SK-N-SH (cell line): ENCODE measurements around the gene SV2C. TPM values are rescaled to one million over a fixed set of nuclear protein-coding genes. Genes with fewer than 3 reads are reported as not detected.

Experiments
- CTCF ChIA-PET: fragments of 300-600, 350-600 bp; formaldehyde crosslinking; extraction: SDS; loops from one replicate; lab custom pipeline; 2021; lab: Yijun Ruan, JAX
- POLR2A ChIA-PET: fragments of 350-600 bp; sonication (Branson Sonifier 250); formaldehyde crosslinking; extraction: SDS; loops from one replicate; lab custom pipeline; 2020; ENCODE audit warnings: antibody characterized with exemption, inconsistent platforms; lab: Yijun Ruan, JAX
- DNase-seq: peaks from one replicate; pipeline ENCODE4 v3.0.0; 2012
- H2AFZ ChIP-seq: fragments of 200-600 bp; sonication (generic); 2 replicates; pipeline ENCODE4 v1.8.1; 2016; ENCODE audit warnings: antibody characterized with exemption, mild to moderate bottlenecking, low read depth
- H3F3A ChIP-seq: fragments of 200-600 bp; sonication (generic); replicated peaks from 2 replicates; pipeline ENCODE3; 2016; ENCODE audit warnings: antibody characterized with exemption, mild to moderate bottlenecking; ENCODE audit not compliant: insufficient read depth
- H3K27ac ChIP-seq, 2 experiments: fragments of 200-500 bp in 1 of 2; fragments of 200-600 bp in 1 of 2; sonication (Bioruptor generic) in 1 of 2; sonication (generic), shearing (Covaris generic) in 1 of 2; 2 replicates each; pipeline versions ENCODE4 v1.5.1 to v1.6.1; 2014 to 2016; ENCODE audit warnings: low read depth in 2 of 2, inconsistent platforms in 1 of 2, low read length in 1 of 2, mild to moderate bottlenecking in 1 of 2, mixed read lengths in 1 of 2
- H3K27me3 ChIP-seq: fragments of 200-600 bp; sonication (generic), shearing (Covaris generic); 2 replicates; pipeline ENCODE4 v1.6.1; 2016; ENCODE audit warnings: mixed run types; ENCODE audit not compliant: insufficient read depth
- H3K36me3 ChIP-seq, 2 experiments: fragments of 200-500 bp in 1 of 2; fragments of 200-600 bp in 1 of 2; sonication (Bioruptor generic) in 1 of 2; sonication (generic) in 1 of 2; replicated peaks in 1 of 2; 2 replicates each; pipeline versions ENCODE3 to v1.5.1; 2014 to 2016; ENCODE audit warnings: low read length in 1 of 2, mild to moderate bottlenecking in 1 of 2; ENCODE audit not compliant: insufficient read depth in 2 of 2, control insufficient read depth in 1 of 2
- H3K4me1 ChIP-seq, 2 experiments: fragments of 200-500 bp in 1 of 2; fragments of 200-600 bp in 1 of 2; sonication (Bioruptor generic) in 1 of 2; sonication (generic), shearing (Covaris generic) in 1 of 2; 2 replicates each; pipeline versions ENCODE4 v1.5.1 to v1.6.1; 2014 to 2016; ENCODE audit warnings: low read depth in 1 of 2, low read length in 1 of 2, mixed run types in 1 of 2; ENCODE audit not compliant: insufficient read depth in 2 of 2, control insufficient read depth in 1 of 2
- H3K4me2 ChIP-seq: fragments of 200-600 bp; sonication (generic), shearing (Covaris generic); 2 replicates; pipeline ENCODE4 v1.6.1; 2017; ENCODE audit warnings: mixed run types
- H3K4me3 ChIP-seq, 2 experiments: fragments of 200-500 bp in 1 of 2; fragments of 200-600 bp in 1 of 2; sonication (Bioruptor generic) in 1 of 2; sonication (generic), shearing (Covaris generic) in 1 of 2; 2 replicates each; pipeline versions ENCODE4 v1.5.1 to v1.8.1; 2014 to 2016; ENCODE audit warnings: low read depth in 2 of 2, inconsistent platforms in 1 of 2, low read length in 1 of 2, mild to moderate bottlenecking in 1 of 2, mixed read lengths in 1 of 2, moderate library complexity in 1 of 2
- H3K79me2 ChIP-seq: fragments of 200-600 bp; sonication (generic); 2 replicates; pipeline ENCODE4 v1.8.1; 2017; ENCODE audit warnings: mild to moderate bottlenecking; ENCODE audit not compliant: insufficient read depth
- H3K9ac ChIP-seq: fragments of 200-600 bp; sonication (generic); 2 replicates; pipeline ENCODE4 v1.6.1; 2017; ENCODE audit warnings: mixed run types
- H3K9me2 ChIP-seq: fragments of 200-600 bp; sonication (generic); 2 replicates; pipeline ENCODE4 v1.6.1; 2017; ENCODE audit warnings: mixed run types
- H3K9me3 ChIP-seq: fragments of 200-600 bp; sonication (generic); 2 replicates; pipeline ENCODE4 v1.6.1; 2017; ENCODE audit warnings: mixed run types, mild to moderate bottlenecking, moderate library complexity
- H4K20me1 ChIP-seq: fragments of 200-600 bp; sonication (generic); 2 replicates; pipeline ENCODE4 v1.6.1; 2017; ENCODE audit warnings: mild to moderate bottlenecking, mixed run types; ENCODE audit not compliant: insufficient read depth
- EP300 ChIP-seq, 2 experiments: IDR thresholded peaks; 2 replicates each; pipeline versions ENCODE4 v1.4.0 to v1.6.1; 2012; ENCODE audit warnings: borderline replicate concordance in 1 of 2, low read depth in 1 of 2, low read length in 1 of 2
- EZH2phosphoT487 ChIP-seq: fragments of 200-600 bp; sonication (generic); IDR thresholded peaks from 2 replicates; pipeline ENCODE4 v1.6.1; 2017; ENCODE audit warnings: low read depth, mixed run types, mild to moderate bottlenecking, antibody characterized with exemption, moderate library complexity, borderline replicate concordance
- FOXJ3 ChIP-seq: sonication (generic); formaldehyde crosslinking; IDR thresholded peaks from 2 replicates; pipeline ENCODE4 v1.5.1; 2020; ENCODE audit warnings: mild to moderate bottlenecking, missing genetic modification reagents
- FOXM1 ChIP-seq: IDR thresholded peaks from 2 replicates; pipeline ENCODE4 v1.4.0; 2012; ENCODE audit warnings: low read depth, mild to moderate bottlenecking
- POLR2AphosphoS5 ChIP-seq: IDR thresholded peaks from 2 replicates; pipeline ENCODE4 v1.6.1; 2012; ENCODE audit warnings: low read depth, low read length
- RXRA ChIP-seq: IDR thresholded peaks from 2 replicates; pipeline ENCODE4 v1.4.0; 2012; ENCODE audit warnings: low read depth, mild to moderate bottlenecking, borderline replicate concordance
- TCF12 ChIP-seq: IDR thresholded peaks from 2 replicates; pipeline ENCODE4 v1.4.0; 2012
- WGBS: methylation state at CpG from one replicate; pipeline ENCODE4 v1.1.6; 2017; ENCODE audit warnings: low lambda C conversion rate; 5-methylcytosine and 5-hydroxymethylcytosine counted together
- polyA plus RNA-seq, 3 experiments: library from polyadenylated mRNA; depleted of rRNA; stranded (reverse); fragments of >200 nt; gene quantifications; 2 replicates each; pipeline ENCODE4 v1.2.3, GENCODE V29; 2012
- TF ChIP-seq, protein P1 (sequence below): IDR thresholded peaks from 2 replicates; pipeline ENCODE4 v1.6.1; 2012; ENCODE audit warnings: mild to moderate bottlenecking, low read depth, low read length, moderate library complexity
- TF ChIP-seq, protein P2 (sequence below): IDR thresholded peaks from 2 replicates; pipeline ENCODE4 v1.4.0; 2012; ENCODE audit warnings: low read depth, borderline replicate concordance
- TF ChIP-seq, protein P3 (sequence below): IDR thresholded peaks from 2 replicates; pipeline ENCODE4 v1.4.0; 2012; ENCODE audit warnings: low read depth, borderline replicate concordance
- TF ChIP-seq, protein P4 (sequence below): fragments of 200-600 bp; sonication (generic); IDR thresholded peaks from 2 replicates; pipeline ENCODE4 v1.6.1; 2017; ENCODE audit warnings: antibody characterized with exemption, mild to moderate bottlenecking, moderate library complexity
- TF ChIP-seq, protein P5 (sequence below): fragments of 150-350 bp; IDR thresholded peaks from 2 replicates; pipeline ENCODE4 v1.6.1; 2016; ENCODE audit warnings: mild to moderate bottlenecking, low read depth, low read length

SV2C gene
- polyA plus RNA-seq, 1 of the 3 experiments (the other 2 are of a cell fraction) = 0.05 TPM

DNA sequence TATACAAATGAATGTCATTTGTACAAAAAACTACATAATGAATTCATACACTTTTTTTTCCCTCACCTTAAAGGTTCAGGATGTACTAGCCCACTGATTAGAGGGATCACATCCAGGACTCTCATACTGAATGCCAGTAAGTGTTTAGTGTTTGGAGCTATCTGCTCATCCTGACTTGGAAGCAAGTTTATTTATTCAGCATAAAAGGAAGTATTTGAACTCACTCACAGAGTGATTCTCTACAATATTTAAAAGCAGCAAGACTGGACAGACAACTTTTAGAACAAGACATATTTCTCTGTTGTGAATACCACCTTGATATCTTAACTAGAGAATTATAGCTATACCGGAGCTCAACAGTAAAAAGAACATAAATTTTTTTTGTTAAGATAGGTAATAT, 305.1 kb downstream of the SV2C start:
- H3K4me3 ChIP-seq = no peak overlapping the region
- no peaks in the 10 kb centered on the region for H3K27me3 ChIP-seq
- no peak overlapping the region for H3K9ac ChIP-seq
- no peak for DNase-seq
- H3K27ac ChIP-seq = no peak overlapping the region
- CTCF ChIA-PET = interaction anchor here (0.7 to 3.0 kb wide), 5 partner anchors 13 to 386 kb away, joined by 3 to 21 read pairs (median 3); partner anchors contain the start of gene IQGAP2
- peaks cover 0 to 12% of the 10 kb centered on the region in 2 experiments; a peak in 2 of 4 replicates for H3K4me1 ChIP-seq
- H4K20me1 ChIP-seq = no peaks in the 10 kb centered on the region
- H3K9me3 ChIP-seq = no peaks in the 10 kb centered on the region
- H3F3A ChIP-seq = no peaks in the 10 kb centered on the region
- no peaks in the 10 kb centered on the region for H3K36me3 ChIP-seq
- 90% methylated on average over 1 of the region's 1 CpG for WGBS
- TF ChIP-seq FOXM1 (no peak), EZH2phosphoT487 (no peak), TCF12 (no peak), EP300 (IDR thresholded peaks at IDR 0.05; ENCODE audit: borderline replicate concordance in 1 of 2, low read depth in 1 of 2, low read length in 1 of 2) (no peak), RXRA (no peak), POLR2AphosphoS5 (no peak), FOXJ3 (CRISPR knock-in tag) (no peak)
- TF ChIP-seq, protein P1, sequence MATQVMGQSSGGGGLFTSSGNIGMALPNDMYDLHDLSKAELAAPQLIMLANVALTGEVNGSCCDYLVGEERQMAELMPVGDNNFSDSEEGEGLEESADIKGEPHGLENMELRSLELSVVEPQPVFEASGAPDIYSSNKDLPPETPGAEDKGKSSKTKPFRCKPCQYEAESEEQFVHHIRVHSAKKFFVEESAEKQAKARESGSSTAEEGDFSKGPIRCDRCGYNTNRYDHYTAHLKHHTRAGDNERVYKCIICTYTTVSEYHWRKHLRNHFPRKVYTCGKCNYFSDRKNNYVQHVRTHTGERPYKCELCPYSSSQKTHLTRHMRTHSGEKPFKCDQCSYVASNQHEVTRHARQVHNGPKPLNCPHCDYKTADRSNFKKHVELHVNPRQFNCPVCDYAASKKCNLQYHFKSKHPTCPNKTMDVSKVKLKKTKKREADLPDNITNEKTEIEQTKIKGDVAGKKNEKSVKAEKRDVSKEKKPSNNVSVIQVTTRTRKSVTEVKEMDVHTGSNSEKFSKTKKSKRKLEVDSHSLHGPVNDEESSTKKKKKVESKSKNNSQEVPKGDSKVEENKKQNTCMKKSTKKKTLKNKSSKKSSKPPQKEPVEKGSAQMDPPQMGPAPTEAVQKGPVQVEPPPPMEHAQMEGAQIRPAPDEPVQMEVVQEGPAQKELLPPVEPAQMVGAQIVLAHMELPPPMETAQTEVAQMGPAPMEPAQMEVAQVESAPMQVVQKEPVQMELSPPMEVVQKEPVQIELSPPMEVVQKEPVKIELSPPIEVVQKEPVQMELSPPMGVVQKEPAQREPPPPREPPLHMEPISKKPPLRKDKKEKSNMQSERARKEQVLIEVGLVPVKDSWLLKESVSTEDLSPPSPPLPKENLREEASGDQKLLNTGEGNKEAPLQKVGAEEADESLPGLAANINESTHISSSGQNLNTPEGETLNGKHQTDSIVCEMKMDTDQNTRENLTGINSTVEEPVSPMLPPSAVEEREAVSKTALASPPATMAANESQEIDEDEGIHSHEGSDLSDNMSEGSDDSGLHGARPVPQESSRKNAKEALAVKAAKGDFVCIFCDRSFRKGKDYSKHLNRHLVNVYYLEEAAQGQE = no peak
- TF ChIP-seq, protein P2, sequence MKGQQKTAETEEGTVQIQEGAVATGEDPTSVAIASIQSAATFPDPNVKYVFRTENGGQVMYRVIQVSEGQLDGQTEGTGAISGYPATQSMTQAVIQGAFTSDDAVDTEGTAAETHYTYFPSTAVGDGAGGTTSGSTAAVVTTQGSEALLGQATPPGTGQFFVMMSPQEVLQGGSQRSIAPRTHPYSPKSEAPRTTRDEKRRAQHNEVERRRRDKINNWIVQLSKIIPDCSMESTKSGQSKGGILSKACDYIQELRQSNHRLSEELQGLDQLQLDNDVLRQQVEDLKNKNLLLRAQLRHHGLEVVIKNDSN = no peak
- TF ChIP-seq, protein P3, sequence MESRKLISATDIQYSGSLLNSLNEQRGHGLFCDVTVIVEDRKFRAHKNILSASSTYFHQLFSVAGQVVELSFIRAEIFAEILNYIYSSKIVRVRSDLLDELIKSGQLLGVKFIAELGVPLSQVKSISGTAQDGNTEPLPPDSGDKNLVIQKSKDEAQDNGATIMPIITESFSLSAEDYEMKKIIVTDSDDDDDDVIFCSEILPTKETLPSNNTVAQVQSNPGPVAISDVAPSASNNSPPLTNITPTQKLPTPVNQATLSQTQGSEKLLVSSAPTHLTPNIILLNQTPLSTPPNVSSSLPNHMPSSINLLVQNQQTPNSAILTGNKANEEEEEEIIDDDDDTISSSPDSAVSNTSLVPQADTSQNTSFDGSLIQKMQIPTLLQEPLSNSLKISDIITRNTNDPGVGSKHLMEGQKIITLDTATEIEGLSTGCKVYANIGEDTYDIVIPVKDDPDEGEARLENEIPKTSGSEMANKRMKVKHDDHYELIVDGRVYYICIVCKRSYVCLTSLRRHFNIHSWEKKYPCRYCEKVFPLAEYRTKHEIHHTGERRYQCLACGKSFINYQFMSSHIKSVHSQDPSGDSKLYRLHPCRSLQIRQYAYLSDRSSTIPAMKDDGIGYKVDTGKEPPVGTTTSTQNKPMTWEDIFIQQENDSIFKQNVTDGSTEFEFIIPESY = no peak
- TF ChIP-seq, protein P4, sequence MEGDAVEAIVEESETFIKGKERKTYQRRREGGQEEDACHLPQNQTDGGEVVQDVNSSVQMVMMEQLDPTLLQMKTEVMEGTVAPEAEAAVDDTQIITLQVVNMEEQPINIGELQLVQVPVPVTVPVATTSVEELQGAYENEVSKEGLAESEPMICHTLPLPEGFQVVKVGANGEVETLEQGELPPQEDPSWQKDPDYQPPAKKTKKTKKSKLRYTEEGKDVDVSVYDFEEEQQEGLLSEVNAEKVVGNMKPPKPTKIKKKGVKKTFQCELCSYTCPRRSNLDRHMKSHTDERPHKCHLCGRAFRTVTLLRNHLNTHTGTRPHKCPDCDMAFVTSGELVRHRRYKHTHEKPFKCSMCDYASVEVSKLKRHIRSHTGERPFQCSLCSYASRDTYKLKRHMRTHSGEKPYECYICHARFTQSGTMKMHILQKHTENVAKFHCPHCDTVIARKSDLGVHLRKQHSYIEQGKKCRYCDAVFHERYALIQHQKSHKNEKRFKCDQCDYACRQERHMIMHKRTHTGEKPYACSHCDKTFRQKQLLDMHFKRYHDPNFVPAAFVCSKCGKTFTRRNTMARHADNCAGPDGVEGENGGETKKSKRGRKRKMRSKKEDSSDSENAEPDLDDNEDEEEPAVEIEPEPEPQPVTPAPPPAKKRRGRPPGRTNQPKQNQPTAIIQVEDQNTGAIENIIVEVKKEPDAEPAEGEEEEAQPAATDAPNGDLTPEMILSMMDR = no peak
- TF ChIP-seq, protein P5, sequence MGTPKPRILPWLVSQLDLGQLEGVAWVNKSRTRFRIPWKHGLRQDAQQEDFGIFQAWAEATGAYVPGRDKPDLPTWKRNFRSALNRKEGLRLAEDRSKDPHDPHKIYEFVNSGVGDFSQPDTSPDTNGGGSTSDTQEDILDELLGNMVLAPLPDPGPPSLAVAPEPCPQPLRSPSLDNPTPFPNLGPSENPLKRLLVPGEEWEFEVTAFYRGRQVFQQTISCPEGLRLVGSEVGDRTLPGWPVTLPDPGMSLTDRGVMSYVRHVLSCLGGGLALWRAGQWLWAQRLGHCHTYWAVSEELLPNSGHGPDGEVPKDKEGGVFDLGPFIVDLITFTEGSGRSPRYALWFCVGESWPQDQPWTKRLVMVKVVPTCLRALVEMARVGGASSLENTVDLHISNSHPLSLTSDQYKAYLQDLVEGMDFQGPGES = no peak
- TF ChIP-seq, all 33 proteins: peak for 0
- no peaks in the 10 kb centered on the region for H3K79me2 ChIP-seq
- H3K4me2 ChIP-seq = no peak overlapping the region
- H3K9me2 ChIP-seq = no peaks in the 10 kb centered on the region
- POLR2A ChIA-PET = interaction anchor here (0.6 kb wide), 1 partner anchor 581 kb away, joined by 4 read pairs; no protein-coding TSS in a partner anchor
- H2AFZ ChIP-seq = no peak overlapping the region
